Fibroblast of pulmonary artery (primary cell): ENCODE measurements around the gene TNNI3K.
"Not testable (repeated sequence)": the region's sequence is repeated elsewhere in the genome, so short reads cannot be mapped to it uniquely, and the experiment has no call there.

Experiments
- DNase-seq: peaks from one replicate; pipeline ENCODE4 v3.0.0-alpha.2; 2010; ENCODE audit warnings: low read depth
- H3K4me3 ChIP-seq: replicated peaks from 2 replicates; pipeline ENCODE4 v1.5.1; 2011; ENCODE audit warnings: low read depth, mild to moderate bottlenecking, control low read depth, low read length, moderate library complexity
- TF ChIP-seq, protein P1 (sequence below): IDR thresholded peaks from 2 replicates; pipeline ENCODE4 v1.5.1; 2011; ENCODE audit warnings: mild to moderate bottlenecking, control low read depth, low read length, inconsistent platforms; ENCODE audit errors: missing control alignments

TNNI3K gene

GRCh38 chr1:74245168-74245772 lies 10.1 kb downstream of the TNNI3K start:
- TF ChIP-seq, protein P1, sequence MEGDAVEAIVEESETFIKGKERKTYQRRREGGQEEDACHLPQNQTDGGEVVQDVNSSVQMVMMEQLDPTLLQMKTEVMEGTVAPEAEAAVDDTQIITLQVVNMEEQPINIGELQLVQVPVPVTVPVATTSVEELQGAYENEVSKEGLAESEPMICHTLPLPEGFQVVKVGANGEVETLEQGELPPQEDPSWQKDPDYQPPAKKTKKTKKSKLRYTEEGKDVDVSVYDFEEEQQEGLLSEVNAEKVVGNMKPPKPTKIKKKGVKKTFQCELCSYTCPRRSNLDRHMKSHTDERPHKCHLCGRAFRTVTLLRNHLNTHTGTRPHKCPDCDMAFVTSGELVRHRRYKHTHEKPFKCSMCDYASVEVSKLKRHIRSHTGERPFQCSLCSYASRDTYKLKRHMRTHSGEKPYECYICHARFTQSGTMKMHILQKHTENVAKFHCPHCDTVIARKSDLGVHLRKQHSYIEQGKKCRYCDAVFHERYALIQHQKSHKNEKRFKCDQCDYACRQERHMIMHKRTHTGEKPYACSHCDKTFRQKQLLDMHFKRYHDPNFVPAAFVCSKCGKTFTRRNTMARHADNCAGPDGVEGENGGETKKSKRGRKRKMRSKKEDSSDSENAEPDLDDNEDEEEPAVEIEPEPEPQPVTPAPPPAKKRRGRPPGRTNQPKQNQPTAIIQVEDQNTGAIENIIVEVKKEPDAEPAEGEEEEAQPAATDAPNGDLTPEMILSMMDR: no peak
- DNase-seq: no peak
- H3K4me3 ChIP-seq: no peak overlapping the region

DNA sequence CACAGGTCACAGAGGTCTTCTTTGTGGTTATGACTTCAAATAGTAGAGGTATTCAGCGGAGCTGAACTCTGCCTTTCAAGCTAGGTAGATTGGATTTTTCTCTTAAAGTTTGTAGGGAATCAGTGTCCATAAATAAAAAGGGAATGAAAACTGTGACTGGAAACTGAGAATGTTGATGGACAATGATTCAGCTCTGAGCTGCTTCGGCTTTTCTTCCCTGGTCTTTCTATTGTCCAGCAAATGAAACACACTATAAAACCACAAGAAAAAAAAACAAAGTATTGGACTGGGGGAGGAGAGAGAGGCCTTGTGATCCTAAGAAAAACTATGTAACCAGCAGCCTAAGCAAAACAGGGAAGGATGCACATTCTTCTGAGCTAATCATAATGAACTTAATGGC lies 11.1 kb downstream of the TNNI3K start:
- no peak overlapping the region for H3K4me3 ChIP-seq
- no peak for DNase-seq
- TF ChIP-seq, protein P1: no peak

GRCh38 chr1:74247881-74248528 lies 12.8 kb downstream of the TNNI3K start:
- no peak for DNase-seq
- no peak overlapping the region for H3K4me3 ChIP-seq
- TF ChIP-seq, protein P1: no peak

- DNase-seq, H3K4me3 ChIP-seq: not testable (repeated sequence)
Observed at GRCh38 chr1:74253243-74253824, 18.1 kb downstream of the TNNI3K start.

GRCh38 chr1:74266001-74266400 lies 30.8 kb downstream of the TNNI3K start:
- no peak for DNase-seq
- TF ChIP-seq, protein P1: no peak
- no peak overlapping the region for H3K4me3 ChIP-seq

- DNase-seq: no peak
- no peak overlapping the region for H3K4me3 ChIP-seq
- TF ChIP-seq, protein P1: no peak
Observed at GRCh38 chr1:74271503-74271902, 36.3 kb downstream of the TNNI3K start.

DNA sequence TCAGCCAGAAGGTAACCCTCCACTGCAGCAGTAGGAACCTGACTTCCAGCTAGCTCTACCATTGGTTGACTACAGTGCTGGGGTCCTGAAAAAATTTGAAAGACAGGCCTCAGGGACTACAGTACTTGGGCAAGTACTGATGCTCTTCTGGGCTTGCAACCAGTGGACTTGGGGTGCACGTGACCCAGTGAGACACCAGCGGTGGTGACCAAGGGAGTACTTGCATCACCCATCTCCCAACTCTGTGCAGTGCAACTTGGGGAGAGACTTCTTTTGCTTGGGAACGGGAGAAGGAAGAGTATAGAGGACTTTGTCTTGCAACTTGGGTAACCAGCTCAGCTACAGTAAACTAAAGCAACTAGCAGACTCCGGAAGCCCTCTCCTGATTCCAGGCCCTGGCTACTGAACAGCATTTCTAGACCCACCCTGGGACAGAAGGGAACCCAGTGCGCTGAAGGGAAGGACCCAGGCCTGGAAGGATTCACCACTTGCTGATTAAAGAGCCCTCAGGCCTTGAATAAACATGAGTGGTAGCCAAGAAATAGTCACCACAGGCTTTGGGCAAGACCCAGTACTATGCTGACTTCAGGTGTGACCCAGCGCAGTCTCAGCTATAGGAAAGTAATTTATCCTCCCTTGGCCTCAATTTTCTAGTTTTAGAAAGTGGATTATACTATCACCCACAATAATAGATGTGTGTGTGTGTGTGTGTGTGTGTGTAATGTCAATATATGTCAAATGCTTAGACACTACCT lies 45.6 kb downstream of the TNNI3K start:
- no peak overlapping the region for H3K4me3 ChIP-seq
- TF ChIP-seq, protein P1: no peak
- no peak for DNase-seq
